HEK293 (cell line): ENCODE measurements around the gene SCN8A.

Experiments
- CTCF ChIP-seq: fragments of 450-650 bp; formaldehyde crosslinking; IDR thresholded peaks from 2 replicates; pipeline ENCODE4 v1.5.1; 2016; ENCODE audit warnings: missing biosample characterization, missing genetic modification characterization
- SALL2 ChIP-seq: fragments of 450-650 bp; formaldehyde crosslinking; IDR thresholded peaks from 2 replicates; pipeline ENCODE4 v1.5.0; 2017; ENCODE audit warnings: missing biosample characterization, mild to moderate bottlenecking, missing genetic modification characterization, borderline replicate concordance
- ZNF426 ChIP-seq: fragments of 450-650 bp; formaldehyde crosslinking; IDR thresholded peaks from 2 replicates; pipeline ENCODE4 v1.5.1; 2017; ENCODE audit warnings: missing biosample characterization, missing genetic modification characterization, mild to moderate bottlenecking, inconsistent platforms, moderate library complexity

GRCh38 chr12:51818566-51819300 is 227.7 kb downstream of the SCN8A start:
- no peak for TF ChIP-seq CTCF (tag by site-specific recombination)
- no peak for TF ChIP-seq SALL2
- TF ChIP-seq ZNF426, result no peak
